Astrocyte (in vitro differentiated cells and primary cell): Measurements from ENCODE around the gene CCDC178. TPM values are rescaled to one million over a fixed set of nuclear protein-coding genes. Genes with fewer than 3 reads are reported as not detected.
"Not testable (repeated sequence)": the region's sequence is repeated elsewhere in the genome, so short reads cannot be mapped to it uniquely, and the experiment has no call there.

Experiments used
- DNase-seq: peaks from one replicate; pipeline ENCODE4 v3.0.0-alpha.2; 2010; ENCODE audit warnings: low read depth
- FAIRE-seq: peaks from 2 replicates; lab custom pipeline; 2011; peaks lifted over from hg19 to GRCh38; lab: Jason Lieb, UNC
- H2AFZ ChIP-seq: 2 replicates; pipeline ENCODE4 v1.6.0; 2012; ENCODE audit warnings: low read depth, low read length, inconsistent platforms
- H3K27ac ChIP-seq: 2 replicates; pipeline ENCODE4 v1.5.1; 2011; ENCODE audit warnings: low read depth, low read length, inconsistent platforms
- H3K27me3 ChIP-seq: 2 replicates; pipeline ENCODE4 v1.6.0; 2011; ENCODE audit warnings: low read length, inconsistent platforms; ENCODE audit not compliant: insufficient read depth
- H3K36me3 ChIP-seq: 2 replicates; pipeline ENCODE4 v1.5.1; 2011; ENCODE audit warnings: low read length, inconsistent platforms; ENCODE audit not compliant: insufficient read depth
- H3K4me1 ChIP-seq: 2 replicates; pipeline ENCODE4 v1.5.1; 2011; ENCODE audit warnings: low read length, inconsistent platforms; ENCODE audit not compliant: insufficient read depth
- H3K4me2 ChIP-seq: 2 replicates; pipeline ENCODE4 v1.6.0; 2012; ENCODE audit warnings: low read length, inconsistent platforms
- H3K4me3 ChIP-seq: 2 replicates; pipeline ENCODE4 v1.5.1; 2011; ENCODE audit warnings: low read depth, mild to moderate bottlenecking, low read length, inconsistent platforms; ENCODE audit not compliant: insufficient read depth
- H3K79me2 ChIP-seq: 2 replicates; pipeline ENCODE4 v1.6.0; 2012; ENCODE audit warnings: mild to moderate bottlenecking, low read length, inconsistent platforms; ENCODE audit not compliant: insufficient read depth
- H3K9ac ChIP-seq: 2 replicates; pipeline ENCODE4 v1.6.0; 2012; ENCODE audit warnings: mild to moderate bottlenecking, low read length, inconsistent platforms
- H3K9me3 ChIP-seq: 2 replicates; pipeline ENCODE4 v1.5.1; 2012; ENCODE audit warnings: low read depth, mild to moderate bottlenecking, low read length, inconsistent platforms; ENCODE audit not compliant: insufficient read depth
- H4K20me1 ChIP-seq: 2 replicates; pipeline ENCODE4 v1.6.0; 2012; ENCODE audit warnings: low read length, inconsistent platforms; ENCODE audit not compliant: insufficient read depth
- H3K27ac Mint-ChIP-seq: one replicate; pipeline ENCODE4 v1.8.0; 2021; ENCODE audit warnings: mild to moderate bottlenecking, mixed read lengths; ENCODE audit not compliant: unreplicated experiment
- H3K27me3 Mint-ChIP-seq: one replicate; pipeline ENCODE4 v1.8.0; 2021; ENCODE audit warnings: low read depth, mixed read lengths; ENCODE audit not compliant: unreplicated experiment
- H3K36me3 Mint-ChIP-seq: one replicate; pipeline ENCODE4 v1.8.0; 2021; ENCODE audit warnings: low read depth, mixed read lengths; ENCODE audit not compliant: unreplicated experiment
- H3K4me1 Mint-ChIP-seq: one replicate; pipeline ENCODE4 v1.8.0; 2021; ENCODE audit warnings: low read depth, mixed read lengths; ENCODE audit not compliant: unreplicated experiment
- H3K4me3 Mint-ChIP-seq: one replicate; pipeline ENCODE4 v1.8.0; 2021; ENCODE audit warnings: mild to moderate bottlenecking, moderate library complexity, mixed read lengths; ENCODE audit not compliant: unreplicated experiment
- H3K9me3 Mint-ChIP-seq: one replicate; pipeline ENCODE4 v1.8.0; 2021; ENCODE audit warnings: mild to moderate bottlenecking, mixed read lengths; ENCODE audit not compliant: unreplicated experiment
- EZH2 ChIP-seq: IDR thresholded peaks from 2 replicates; pipeline ENCODE4 v1.6.1; 2012; ENCODE audit warnings: mild to moderate bottlenecking, low read length, inconsistent platforms; ENCODE audit not compliant: insufficient read depth
- total RNA-seq: library from RNA; stranded (reverse); gene quantifications from 2 replicates; pipeline ENCODE4 v1.2.1, GENCODE V29; 2021
- TF ChIP-seq, protein P1 (sequence below): IDR thresholded peaks from 2 replicates; pipeline ENCODE4 v1.5.1; 2011; ENCODE audit warnings: low read depth, mild to moderate bottlenecking, inconsistent platforms, low read length, moderate library complexity; ENCODE audit not compliant: insufficient read depth

The CCDC178 gene
- total RNA-seq, 1 donor from 2014 or later = 0.30 TPM

DNA sequence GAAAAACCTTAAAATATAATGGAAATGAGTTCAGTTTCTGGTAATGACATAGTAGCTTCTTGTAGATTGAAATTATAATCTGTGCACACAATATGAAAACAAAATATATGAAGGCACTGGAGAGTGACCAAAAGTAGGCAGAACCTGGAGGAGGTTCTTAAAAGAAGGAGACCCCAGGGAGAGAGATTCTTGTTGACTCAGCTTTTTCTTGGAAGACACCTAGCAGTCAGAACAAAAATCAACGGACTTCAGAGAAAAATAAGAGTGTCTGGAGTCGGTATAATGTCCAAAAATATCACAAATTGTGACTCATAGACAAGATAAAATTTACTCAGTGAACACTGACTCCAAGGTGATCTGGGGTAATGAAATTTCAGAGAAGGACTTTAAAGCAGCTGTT, 286.5 kb downstream of the CCDC178 start:
- Histone ChIP-seq H2AFZ (no peak overlapping the region), H3K9ac (no peak overlapping the region), H4K20me1 (no peaks in the 10 kb centered on the region), H3K79me2 (no peaks in the 10 kb centered on the region), H3K27ac (no peak overlapping the region), H3K4me3 (no peak overlapping the region), H3K4me2 (no peak overlapping the region), H3K36me3 (no peaks in the 10 kb centered on the region), H3K9me3 (no peaks in the 10 kb centered on the region), H3K4me1 (no peaks in the 10 kb centered on the region), H3K27me3 (no peaks in the 10 kb centered on the region)
- no peak overlapping the region for H3K27ac Mint-ChIP-seq
- H3K27me3 Mint-ChIP-seq = no peaks in the 10 kb centered on the region
- no peaks in the 10 kb centered on the region for H3K36me3 Mint-ChIP-seq
- H3K4me3 Mint-ChIP-seq = no peak overlapping the region
- FAIRE-seq (no peak), DNase-seq (no peak)
- TF ChIP-seq EZH2 = no peak
- TF ChIP-seq, protein P1, sequence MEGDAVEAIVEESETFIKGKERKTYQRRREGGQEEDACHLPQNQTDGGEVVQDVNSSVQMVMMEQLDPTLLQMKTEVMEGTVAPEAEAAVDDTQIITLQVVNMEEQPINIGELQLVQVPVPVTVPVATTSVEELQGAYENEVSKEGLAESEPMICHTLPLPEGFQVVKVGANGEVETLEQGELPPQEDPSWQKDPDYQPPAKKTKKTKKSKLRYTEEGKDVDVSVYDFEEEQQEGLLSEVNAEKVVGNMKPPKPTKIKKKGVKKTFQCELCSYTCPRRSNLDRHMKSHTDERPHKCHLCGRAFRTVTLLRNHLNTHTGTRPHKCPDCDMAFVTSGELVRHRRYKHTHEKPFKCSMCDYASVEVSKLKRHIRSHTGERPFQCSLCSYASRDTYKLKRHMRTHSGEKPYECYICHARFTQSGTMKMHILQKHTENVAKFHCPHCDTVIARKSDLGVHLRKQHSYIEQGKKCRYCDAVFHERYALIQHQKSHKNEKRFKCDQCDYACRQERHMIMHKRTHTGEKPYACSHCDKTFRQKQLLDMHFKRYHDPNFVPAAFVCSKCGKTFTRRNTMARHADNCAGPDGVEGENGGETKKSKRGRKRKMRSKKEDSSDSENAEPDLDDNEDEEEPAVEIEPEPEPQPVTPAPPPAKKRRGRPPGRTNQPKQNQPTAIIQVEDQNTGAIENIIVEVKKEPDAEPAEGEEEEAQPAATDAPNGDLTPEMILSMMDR = no peak
- peaks cover 28% of the 10 kb centered on the region for H3K4me1 Mint-ChIP-seq
- no peaks in the 10 kb centered on the region for H3K9me3 Mint-ChIP-seq

DNA sequence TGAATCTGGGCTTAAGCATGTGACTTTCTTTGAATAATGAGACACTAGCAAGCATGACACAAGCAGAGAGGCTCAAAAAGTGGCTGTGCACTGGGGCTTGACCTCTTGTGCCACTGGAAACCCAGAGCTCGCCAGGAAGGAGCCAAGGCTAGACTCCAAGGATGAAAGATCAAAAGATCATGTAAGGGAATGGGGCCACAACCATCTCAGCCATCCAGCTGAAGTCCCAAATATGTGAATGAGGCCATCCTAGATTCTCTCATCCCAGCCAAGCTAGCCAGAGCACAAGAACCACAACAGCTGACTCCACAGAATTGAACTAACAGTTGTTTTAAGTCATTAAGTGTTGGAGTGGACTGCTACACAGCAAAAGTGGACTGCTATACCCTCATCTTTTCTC, 288.1 kb downstream of the CCDC178 start:
- Histone ChIP-seq H3K27me3 (no peaks in the 10 kb centered on the region), H3K9me3 (no peaks in the 10 kb centered on the region), H4K20me1 (no peaks in the 10 kb centered on the region), H2AFZ (no peak overlapping the region), H3K4me1 (no peaks in the 10 kb centered on the region), H3K4me2 (no peak overlapping the region), H3K27ac (no peak overlapping the region), H3K4me3 (no peak overlapping the region), H3K79me2 (no peaks in the 10 kb centered on the region), H3K36me3 (no peaks in the 10 kb centered on the region), H3K9ac (no peak overlapping the region)
- H3K27ac Mint-ChIP-seq = peak overlapping the region; percentile 84
- H3K9me3 Mint-ChIP-seq = no peaks in the 10 kb centered on the region
- H3K36me3 Mint-ChIP-seq = no peaks in the 10 kb centered on the region
- H3K4me1 Mint-ChIP-seq = peaks cover 21% of the 10 kb centered on the region
- no peak overlapping the region for H3K4me3 Mint-ChIP-seq
- no peaks in the 10 kb centered on the region for H3K27me3 Mint-ChIP-seq
- no peak for DNase-seq
- TF ChIP-seq EZH2 = no peak
- TF ChIP-seq, protein P1 = no peak
- FAIRE-seq = no peak

DNA sequence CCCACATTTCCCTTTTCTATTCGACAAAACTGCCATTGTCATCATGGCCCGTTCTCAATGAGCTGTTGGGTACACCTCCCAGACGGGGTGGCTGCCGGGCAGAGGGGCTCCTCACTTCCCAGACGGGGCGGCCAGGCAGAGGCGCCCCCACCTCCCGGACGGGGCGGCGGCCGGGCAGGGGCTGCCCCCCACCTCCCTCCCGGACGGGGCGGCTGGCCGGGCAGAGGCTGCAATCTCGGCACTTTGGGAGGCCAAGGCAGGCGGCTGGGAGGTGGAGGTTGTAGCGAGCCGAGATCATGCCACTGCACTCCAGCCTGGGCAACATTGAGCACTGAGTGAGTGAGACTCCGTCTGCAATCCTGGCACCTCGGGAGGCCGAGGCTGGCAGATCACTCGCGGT, 292.7 kb downstream of the CCDC178 start:
- H3K36me3 ChIP-seq, H2AFZ ChIP-seq, H3K27me3 Mint-ChIP-seq, H3K27ac Mint-ChIP-seq, H3K4me1 ChIP-seq, H3K27ac ChIP-seq, H3K79me2 ChIP-seq, H3K9me3 Mint-ChIP-seq, H3K4me3 ChIP-seq, H3K4me3 Mint-ChIP-seq, H4K20me1 ChIP-seq, H3K4me2 ChIP-seq, H3K9ac ChIP-seq, H3K36me3 Mint-ChIP-seq, DNase-seq, FAIRE-seq, H3K9me3 ChIP-seq, H3K27me3 ChIP-seq: not testable (repeated sequence)
- H3K4me1 Mint-ChIP-seq = peaks cover 10% of the 10 kb centered on the region
